HepG2 (cell line): ENCODE measurements around the gene AP1M1. TPM values are rescaled to one million over a fixed set of nuclear protein-coding genes. Genes with fewer than 3 reads are reported as not detected.

ENCODE experiments used
- DR1 ChIP-seq: sonication (generic); formaldehyde crosslinking; IDR thresholded peaks from 2 replicates; pipeline ENCODE4 v1.8.0; 2021; ENCODE audit warnings: mild to moderate bottlenecking, missing genetic modification reagents, inconsistent platforms
- DRAP1 ChIP-seq: IDR thresholded peaks from 2 replicates; pipeline ENCODE4 v1.6.1; 2016; ENCODE audit warnings: missing genetic modification reagents, missing compliant biosample characterization
- GABPB1 ChIP-seq: IDR thresholded peaks from 2 replicates; pipeline ENCODE4 v1.6.1; 2016; ENCODE audit warnings: mild to moderate bottlenecking, missing genetic modification reagents, moderate library complexity, missing compliant biosample characterization
- GLI4 ChIP-seq: sonication (generic); formaldehyde crosslinking; IDR thresholded peaks from 2 replicates; pipeline ENCODE4 v1.5.1; 2020; ENCODE audit warnings: missing genetic modification reagents, mild to moderate bottlenecking, moderate library complexity, borderline replicate concordance
- HDAC2 ChIP-seq: sonication (generic); formaldehyde crosslinking; IDR thresholded peaks from 2 replicates; pipeline ENCODE4 v1.4.0; 2020; ENCODE audit warnings: missing genetic modification reagents
- HIC2 ChIP-seq: sonication (generic); formaldehyde crosslinking; IDR thresholded peaks from 2 replicates; pipeline ENCODE4 v1.9.0; 2022; ENCODE audit warnings: low read depth, missing genetic modification reagents
- HMGXB4 ChIP-seq, 2 experiments: sonication (generic) in 1 of 2; formaldehyde crosslinking in 1 of 2; IDR thresholded peaks; 2 replicates each; pipeline versions ENCODE4 v1.4.0 to v1.6.1; 2018 to 2020; ENCODE audit warnings: missing genetic modification reagents in 2 of 2, borderline replicate concordance in 1 of 2, low read depth in 1 of 2, mild to moderate bottlenecking in 1 of 2, missing biosample characterization in 1 of 2
- PITX1 ChIP-seq: sonication (generic); formaldehyde crosslinking; IDR thresholded peaks from 2 replicates; pipeline ENCODE4 v1.5.1; 2020; ENCODE audit warnings: mild to moderate bottlenecking, missing genetic modification reagents
- SSRP1 ChIP-seq: IDR thresholded peaks from 2 replicates; pipeline ENCODE4 v1.6.1; 2016; ENCODE audit warnings: control low read depth
- TEAD2 ChIP-seq: sonication (generic); formaldehyde crosslinking; IDR thresholded peaks from 2 replicates; pipeline ENCODE4 v1.9.0; 2021; ENCODE audit warnings: missing genetic modification reagents
- TRIM24 ChIP-seq: sonication (generic); formaldehyde crosslinking; IDR thresholded peaks from 2 replicates; pipeline ENCODE4 v1.8.0; 2022; ENCODE audit warnings: mild to moderate bottlenecking, missing genetic modification reagents
- ZBTB46 ChIP-seq: sonication (generic); formaldehyde crosslinking; IDR thresholded peaks from 2 replicates; pipeline ENCODE4 v1.4.0; 2020; ENCODE audit warnings: mild to moderate bottlenecking, missing genetic modification reagents, borderline replicate concordance
- ZNF292 ChIP-seq: sonication (generic); formaldehyde crosslinking; IDR thresholded peaks from 2 replicates; pipeline ENCODE4 v1.8.1; 2022; ENCODE audit warnings: mild to moderate bottlenecking, low read depth, missing genetic modification reagents, borderline replicate concordance
- ZNF512B ChIP-seq: sonication (generic); formaldehyde crosslinking; IDR thresholded peaks from 2 replicates; pipeline ENCODE4 v1.5.1; 2020; ENCODE audit warnings: missing genetic modification reagents, mild to moderate bottlenecking, borderline replicate concordance
- ZNF552 ChIP-seq: sonication (generic); formaldehyde crosslinking; IDR thresholded peaks from 2 replicates; pipeline ENCODE4 v1.9.0; 2022; ENCODE audit warnings: missing genetic modification reagents, mild to moderate bottlenecking, borderline replicate concordance
- ZNF607 ChIP-seq: sonication (generic); formaldehyde crosslinking; IDR thresholded peaks from 2 replicates; pipeline ENCODE4 v1.5.1; 2020; ENCODE audit warnings: missing genetic modification reagents, mild to moderate bottlenecking, borderline replicate concordance
- ZNF703 ChIP-seq: sonication (generic); formaldehyde crosslinking; IDR thresholded peaks from 2 replicates; pipeline ENCODE4 v1.5.1; 2020; ENCODE audit warnings: missing genetic modification reagents, mild to moderate bottlenecking, moderate library complexity, borderline replicate concordance
- ZNF766 ChIP-seq: sonication (generic); formaldehyde crosslinking; IDR thresholded peaks from 2 replicates; pipeline ENCODE4 v1.5.0; 2020; ENCODE audit warnings: missing genetic modification reagents, borderline replicate concordance
- polyA plus RNA-seq, 8 experiments: library from polyadenylated mRNA; depleted of rRNA in 3 of 8; stranded (reverse) in 7 of 8; unstranded in 1 of 8; fragments of >200 nt; fragmentation: Illumina TruSeq in 4 of 8; extraction: Trizol in 4 of 8; gene quantifications; 2 replicates each; pipeline versions ENCODE4 v1.2.1 to v1.2.3, GENCODE V29; 2011 to 2016; ENCODE audit warnings: low read depth in 4 of 8, missing spikeins in 1 of 8, mixed read lengths in 1 of 8; ENCODE audit not compliant: insufficient read depth in 1 of 8
- total RNA-seq, 5 experiments: library from RNA; depleted of rRNA; stranded (reverse); fragments of >200 nt; fragmentation: Illumina TruSeq; extraction: Trizol; gene quantifications; 2 replicates each; pipeline ENCODE4 v1.2.3, GENCODE V29; 2016; ENCODE audit warnings: low read depth in 1 of 5

AP1M1 gene
- total and polyA plus RNA-seq, 2 of the 13 experiments (the other 11 are each of a cell fraction or from before 2014, with no cell fraction given): 34.4 to 46.1 TPM

GRCh38 chr19:16197622-16198369, at the start of gene AP1M1 (continued):
- no peak for TF ChIP-seq ZBTB46 (CRISPR knock-in tag)
- TF ChIP-seq SSRP1 (CRISPR knock-in tag): no peak
- TF ChIP-seq TRIM24: no peak
- TF ChIP-seq ZNF607: no peak
- TF ChIP-seq DR1 (CRISPR knock-in tag): peak; percentile 67
- TF ChIP-seq GABPB1: peak; percentile 97
- TF ChIP-seq HDAC2 (CRISPR knock-in tag): peak; percentile 75
- TF ChIP-seq DRAP1 (CRISPR knock-in tag): peak; percentile 43; the same call in 1 of the 2 replicates
- TF ChIP-seq ZNF766 (CRISPR knock-in tag): peak; percentile 77; the same call in 1 of the 2 replicates
- TF ChIP-seq TEAD2 (CRISPR knock-in tag): no peak
- no peak; the same call in 1 of the 2 replicates for TF ChIP-seq HIC2 (CRISPR knock-in tag)
- TF ChIP-seq GLI4: 0 out of 2 replicates have a peak, but pooled peaks have one; percentile 66
- no peak for TF ChIP-seq ZNF703 (CRISPR knock-in tag)
- TF ChIP-seq HMGXB4 (CRISPR knock-in tag; IDR thresholded peaks at IDR 0.05; ENCODE audit: borderline replicate concordance in 1 of 2, low read depth in 1 of 2): peak; percentile 15 to 66; a peak in 2 of 4 replicates
- TF ChIP-seq ZNF512B: no peak
- peak; percentile 44; the same call in 1 of the 2 replicates for TF ChIP-seq PITX1 (CRISPR knock-in tag)
- 0 out of 2 replicates have a peak, but pooled peaks have one; percentile 67 for TF ChIP-seq ZNF292 (CRISPR knock-in tag)
- TF ChIP-seq ZNF552 (CRISPR knock-in tag): no peak
